ENCODE data around the gene LTK. TPM values are rescaled to one million over a fixed set of nuclear protein-coding genes. Genes with fewer than 3 reads are reported as not detected.

The LTK gene
- total RNA-seq, 1 experiment from 2014 or later: 9.2 TPM

GRCh38 chr15:41505776-41506175, 7.9 kb downstream of the LTK start:
- Histone ChIP-seq H3K27ac (ENCODE audit: low read depth, low read length) (no peak overlapping the region), H3K9me3 (ENCODE audit: control insufficient read depth in 1 of 2, insufficient read depth in 1 of 2, low read depth in 1 of 2, low read length in 2 of 2) (no peaks in the 10 kb centered on the region), H4K20me1 (ENCODE audit: insufficient read depth) (no peaks in the 10 kb centered on the region), H2AFZ (ENCODE audit: low read depth, low read length, poor library complexity, severe bottlenecking) (no peak overlapping the region), H3K4me3 (replicated peaks in 1 of 2; ENCODE audit: low read depth in 1 of 2, low read length in 2 of 2) (no peak overlapping the region), H3K4me1 (ENCODE audit: control insufficient read depth in 1 of 2, insufficient read depth in 2 of 2, low read length in 2 of 2) (peaks cover 13 to 21% of the 10 kb centered on the region in 2 experiments), H3K27me3 (ENCODE audit: insufficient read depth, low read length) (no peaks in the 10 kb centered on the region), H3K36me3 (ENCODE audit: control insufficient read depth in 1 of 2, insufficient read depth in 2 of 2, low read length in 2 of 2) (no peaks in the 10 kb centered on the region; a peak in 1 of 4 replicates), H3K9ac (ENCODE audit: low read length) (no peak overlapping the region), H3K9me2 (ENCODE audit: insufficient read depth) (no peaks in the 10 kb centered on the region), H3K79me2 (ENCODE audit: insufficient read depth, low read length) (no peaks in the 10 kb centered on the region), H3K4me2 (ENCODE audit: low read length) (no peak overlapping the region)
- RAD21 ChIA-PET (ENCODE audit: low non-redundant PET in 1 of 2, low total read pairs in 2 of 2, uncharacterized antibody in 2 of 2, unreplicated experiment in 2 of 2): no interaction called here
- ATAC-seq (no peak), DNase-seq (ENCODE audit: low read depth, low spot score) (no peak)
- CTCF ChIA-PET: no interaction called here
- intact Hi-C loops (cut with micrococcal nuclease): no loop called here
- TF ChIP-seq REST (IDR thresholded peaks at IDR 0.05; ENCODE audit: low read depth) (no peak), SRF (IDR thresholded peaks at IDR 0.05; ENCODE audit: low read depth) (no peak), SP1 (IDR thresholded peaks at IDR 0.05; ENCODE audit: low read depth) (no peak), CEBPB (IDR thresholded peaks at IDR 0.05; ENCODE audit: low read depth) (no peak), ZFX (IDR thresholded peaks at IDR 0.05) (no peak), SIN3A (IDR thresholded peaks at IDR 0.05; ENCODE audit: low read depth) (no peak)
- POLR2A ChIA-PET: interaction anchor here (0.7 kb wide), 1 partner anchor 15 kb away, joined by 3 read pairs; no protein-coding TSS in a partner anchor
- no TSS peak for BruUV-seq (replicated peaks)

Data from HCT116 (cell line).